Prostate gland (tissue), 2 donors: Measurements from ENCODE around the gene TMEM134.

Experiments
- CTCF ChIP-seq, 4 experiments: fragments of 200-600 bp in 2 of 4; fragments of 450-650 bp in 2 of 4; sonication (generic) in 2 of 4; IDR thresholded peaks; 1 replicate in 3 of 4; 2 replicates in 1 of 4; pipeline ENCODE4 v1.5.1; 2016 to 2019; ENCODE audit warnings: antibody characterized with exemption in 4 of 4, mild to moderate bottlenecking in 2 of 4, moderate library complexity in 2 of 4
- POLR2A ChIP-seq: fragments of 450-650 bp; IDR thresholded peaks from one replicate; pipeline ENCODE4 v1.6.1; 2016; ENCODE audit warnings: antibody characterized with exemption, mild to moderate bottlenecking
- POLR2AphosphoS5 ChIP-seq: sonication (generic); formaldehyde crosslinking; IDR thresholded peaks from one replicate; pipeline ENCODE4 v1.6.1; 2017; ENCODE audit warnings: antibody characterized with exemption

- TF ChIP-seq CTCF (IDR thresholded peaks at IDR 0.05) (no peak), POLR2A (no peak), POLR2AphosphoS5 (no peak)
Observed at GRCh38 chr11:67495234-67496005, 26.4 kb upstream of the TMEM134 start.
